Measurements from ENCODE around the gene TMEM179B. TPM values are rescaled to one million over a fixed set of nuclear protein-coding genes. Genes with fewer than 3 reads are reported as not detected.
A peak's percentile ranks its signal among the peaks of the same experiment; 100 is the strongest.

The TMEM179B gene
- total and polyA plus RNA-seq, 2 of the 13 experiments (the other 11 are each of a cell fraction or from before 2014, with no cell fraction given) = 24.8 to 25.7 TPM

DNA sequence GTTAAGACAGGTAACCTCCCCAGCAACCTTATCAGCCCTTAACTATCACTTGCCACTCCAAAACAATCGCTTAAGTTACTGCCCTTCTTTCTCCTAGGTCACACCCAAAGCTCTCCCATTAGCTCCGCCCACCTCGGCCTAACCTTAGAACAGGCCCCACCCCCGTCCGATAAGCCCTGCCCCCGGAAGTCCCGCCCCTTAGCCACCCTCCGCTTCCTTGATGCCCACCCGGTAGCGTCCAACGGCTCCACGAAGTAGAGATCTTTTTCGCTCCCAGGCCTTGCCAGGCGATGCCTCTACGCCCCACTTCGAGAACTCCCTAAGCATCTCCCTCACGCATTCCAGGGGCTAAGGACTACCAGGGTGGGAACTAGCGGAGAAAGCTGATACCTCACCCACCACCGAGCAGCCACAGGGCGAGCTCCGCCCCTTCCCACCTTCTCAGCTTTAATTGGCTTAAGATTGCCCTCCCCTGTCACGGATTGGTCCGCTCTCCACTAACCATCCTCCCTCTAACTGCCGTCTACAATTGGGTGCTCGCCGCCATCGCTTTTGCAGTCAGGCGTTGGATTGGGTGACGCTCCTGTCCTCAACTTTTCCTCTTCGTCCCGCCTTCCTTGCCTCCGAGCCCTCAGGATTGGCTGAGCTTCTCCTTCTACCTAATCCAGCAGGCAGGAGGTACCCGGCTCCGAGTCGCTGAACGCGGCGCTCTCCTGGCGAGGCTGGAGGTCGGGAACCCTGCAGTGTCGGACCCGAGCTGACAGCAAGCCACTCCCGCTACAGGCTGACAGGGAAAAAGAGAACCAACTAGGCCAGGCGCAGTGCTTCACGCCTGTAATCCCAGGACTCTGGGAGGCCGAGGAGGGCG lies 33.2 kb upstream of the TMEM179B start, which contains the start of gene ZBTB3 (continued):
- TF ChIP-seq MED1 (CRISPR knock-in tag; IDR thresholded peaks at IDR 0.05) = no peak
- TF ChIP-seq, protein P1, sequence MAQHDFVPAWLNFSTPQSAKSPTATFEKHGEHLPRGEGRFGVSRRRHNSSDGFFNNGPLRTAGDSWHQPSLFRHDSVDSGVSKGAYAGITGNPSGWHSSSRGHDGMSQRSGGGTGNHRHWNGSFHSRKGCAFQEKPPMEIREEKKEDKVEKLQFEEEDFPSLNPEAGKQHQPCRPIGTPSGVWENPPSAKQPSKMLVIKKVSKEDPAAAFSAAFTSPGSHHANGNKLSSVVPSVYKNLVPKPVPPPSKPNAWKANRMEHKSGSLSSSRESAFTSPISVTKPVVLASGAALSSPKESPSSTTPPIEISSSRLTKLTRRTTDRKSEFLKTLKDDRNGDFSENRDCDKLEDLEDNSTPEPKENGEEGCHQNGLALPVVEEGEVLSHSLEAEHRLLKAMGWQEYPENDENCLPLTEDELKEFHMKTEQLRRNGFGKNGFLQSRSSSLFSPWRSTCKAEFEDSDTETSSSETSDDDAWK (CRISPR knock-in tag; IDR thresholded peaks at IDR 0.05) = no peak
- TF ChIP-seq, protein P2, sequence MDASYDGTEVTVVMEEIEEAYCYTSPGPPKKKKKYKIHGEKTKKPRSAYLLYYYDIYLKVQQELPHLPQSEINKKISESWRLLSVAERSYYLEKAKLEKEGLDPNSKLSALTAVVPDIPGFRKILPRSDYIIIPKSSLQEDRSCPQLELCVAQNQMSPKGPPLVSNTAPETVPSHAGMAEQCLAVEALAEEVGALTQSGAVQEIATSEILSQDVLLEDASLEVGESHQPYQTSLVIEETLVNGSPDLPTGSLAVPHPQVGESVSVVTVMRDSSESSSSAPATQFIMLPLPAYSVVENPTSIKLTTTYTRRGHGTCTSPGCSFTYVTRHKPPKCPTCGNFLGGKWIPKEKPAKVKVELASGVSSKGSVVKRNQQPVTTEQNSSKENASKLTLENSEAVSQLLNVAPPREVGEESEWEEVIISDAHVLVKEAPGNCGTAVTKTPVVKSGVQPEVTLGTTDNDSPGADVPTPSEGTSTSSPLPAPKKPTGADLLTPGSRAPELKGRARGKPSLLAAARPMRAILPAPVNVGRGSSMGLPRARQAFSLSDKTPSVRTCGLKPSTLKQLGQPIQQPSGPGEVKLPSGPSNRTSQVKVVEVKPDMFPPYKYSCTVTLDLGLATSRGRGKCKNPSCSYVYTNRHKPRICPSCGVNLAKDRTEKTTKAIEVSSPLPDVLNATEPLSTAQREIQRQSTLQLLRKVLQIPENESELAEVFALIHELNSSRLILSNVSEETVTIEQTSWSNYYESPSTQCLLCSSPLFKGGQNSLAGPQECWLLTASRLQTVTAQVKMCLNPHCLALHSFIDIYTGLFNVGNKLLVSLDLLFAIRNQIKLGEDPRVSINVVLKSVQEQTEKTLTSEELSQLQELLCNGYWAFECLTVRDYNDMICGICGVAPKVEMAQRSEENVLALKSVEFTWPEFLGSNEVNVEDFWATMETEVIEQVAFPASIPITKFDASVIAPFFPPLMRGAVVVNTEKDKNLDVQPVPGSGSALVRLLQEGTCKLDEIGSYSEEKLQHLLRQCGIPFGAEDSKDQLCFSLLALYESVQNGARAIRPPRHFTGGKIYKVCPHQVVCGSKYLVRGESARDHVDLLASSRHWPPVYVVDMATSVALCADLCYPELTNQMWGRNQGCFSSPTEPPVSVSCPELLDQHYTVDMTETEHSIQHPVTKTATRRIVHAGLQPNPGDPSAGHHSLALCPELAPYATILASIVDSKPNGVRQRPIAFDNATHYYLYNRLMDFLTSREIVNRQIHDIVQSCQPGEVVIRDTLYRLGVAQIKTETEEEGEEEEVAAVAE (CRISPR knock-in tag; IDR thresholded peaks at IDR 0.05; ENCODE audit: borderline replicate concordance) = 0 out of 2 replicates have a peak, but pooled peaks have one; percentile 38
- TF ChIP-seq ZNF567 (CRISPR knock-in tag; IDR thresholded peaks at IDR 0.05; ENCODE audit: borderline replicate concordance) = no peak
- no peak for TF ChIP-seq ZSCAN20 (CRISPR knock-in tag; IDR thresholded peaks at IDR 0.05; ENCODE audit: borderline replicate concordance)
- TF ChIP-seq, protein P3, sequence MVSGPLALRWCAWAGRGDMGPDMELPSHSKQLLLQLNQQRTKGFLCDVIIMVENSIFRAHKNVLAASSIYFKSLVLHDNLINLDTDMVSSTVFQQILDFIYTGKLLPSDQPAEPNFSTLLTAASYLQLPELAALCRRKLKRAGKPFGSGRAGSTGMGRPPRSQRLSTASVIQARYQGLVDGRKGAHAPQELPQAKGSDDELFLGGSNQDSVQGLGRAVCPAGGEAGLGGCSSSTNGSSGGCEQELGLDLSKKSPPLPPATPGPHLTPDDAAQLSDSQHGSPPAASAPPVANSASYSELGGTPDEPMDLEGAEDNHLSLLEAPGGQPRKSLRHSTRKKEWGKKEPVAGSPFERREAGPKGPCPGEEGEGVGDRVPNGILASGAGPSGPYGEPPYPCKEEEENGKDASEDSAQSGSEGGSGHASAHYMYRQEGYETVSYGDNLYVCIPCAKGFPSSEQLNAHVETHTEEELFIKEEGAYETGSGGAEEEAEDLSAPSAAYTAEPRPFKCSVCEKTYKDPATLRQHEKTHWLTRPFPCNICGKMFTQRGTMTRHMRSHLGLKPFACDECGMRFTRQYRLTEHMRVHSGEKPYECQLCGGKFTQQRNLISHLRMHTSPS (CRISPR knock-in tag; IDR thresholded peaks at IDR 0.05; ENCODE audit: low read depth) = no peak
- no peak for TF ChIP-seq TRIM24 (CRISPR knock-in tag; IDR thresholded peaks at IDR 0.05)
- no peak for TF ChIP-seq ZNF251 (CRISPR knock-in tag; IDR thresholded peaks at IDR 0.05)
- no peak for TF ChIP-seq HOXA5 (CRISPR knock-in tag; IDR thresholded peaks at IDR 0.05)
- TF ChIP-seq, protein P4, sequence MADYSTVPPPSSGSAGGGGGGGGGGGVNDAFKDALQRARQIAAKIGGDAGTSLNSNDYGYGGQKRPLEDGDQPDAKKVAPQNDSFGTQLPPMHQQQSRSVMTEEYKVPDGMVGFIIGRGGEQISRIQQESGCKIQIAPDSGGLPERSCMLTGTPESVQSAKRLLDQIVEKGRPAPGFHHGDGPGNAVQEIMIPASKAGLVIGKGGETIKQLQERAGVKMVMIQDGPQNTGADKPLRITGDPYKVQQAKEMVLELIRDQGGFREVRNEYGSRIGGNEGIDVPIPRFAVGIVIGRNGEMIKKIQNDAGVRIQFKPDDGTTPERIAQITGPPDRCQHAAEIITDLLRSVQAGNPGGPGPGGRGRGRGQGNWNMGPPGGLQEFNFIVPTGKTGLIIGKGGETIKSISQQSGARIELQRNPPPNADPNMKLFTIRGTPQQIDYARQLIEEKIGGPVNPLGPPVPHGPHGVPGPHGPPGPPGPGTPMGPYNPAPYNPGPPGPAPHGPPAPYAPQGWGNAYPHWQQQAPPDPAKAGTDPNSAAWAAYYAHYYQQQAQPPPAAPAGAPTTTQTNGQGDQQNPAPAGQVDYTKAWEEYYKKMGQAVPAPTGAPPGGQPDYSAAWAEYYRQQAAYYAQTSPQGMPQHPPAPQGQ (CRISPR knock-in tag; IDR thresholded peaks at IDR 0.05; ENCODE audit: borderline replicate concordance) = no peak
- TF ChIP-seq POLR2A (IDR thresholded peaks at IDR 0.05; ENCODE audit: insufficient read depth in 1 of 2, low read depth in 2 of 2, low read length in 2 of 2) = peak; percentile 83 to 88
- peak; percentile 70 for TF ChIP-seq ATF1 (CRISPR knock-in tag; IDR thresholded peaks at IDR 0.05)
- TF ChIP-seq ZNF33A (CRISPR knock-in tag; IDR thresholded peaks at IDR 0.05; ENCODE audit: borderline replicate concordance) = no peak
- 0 out of 2 replicates have a peak, but pooled peaks have one; percentile 27 for TF ChIP-seq KLF9 (CRISPR knock-in tag; IDR thresholded peaks at IDR 0.05; ENCODE audit: low read depth)
- no peak for TF ChIP-seq NPAS2 (CRISPR knock-in tag; IDR thresholded peaks at IDR 0.05; ENCODE audit: borderline replicate concordance)
- no peak for TF ChIP-seq FOXK2 (IDR thresholded peaks at IDR 0.05)
- TF ChIP-seq, protein P5, sequence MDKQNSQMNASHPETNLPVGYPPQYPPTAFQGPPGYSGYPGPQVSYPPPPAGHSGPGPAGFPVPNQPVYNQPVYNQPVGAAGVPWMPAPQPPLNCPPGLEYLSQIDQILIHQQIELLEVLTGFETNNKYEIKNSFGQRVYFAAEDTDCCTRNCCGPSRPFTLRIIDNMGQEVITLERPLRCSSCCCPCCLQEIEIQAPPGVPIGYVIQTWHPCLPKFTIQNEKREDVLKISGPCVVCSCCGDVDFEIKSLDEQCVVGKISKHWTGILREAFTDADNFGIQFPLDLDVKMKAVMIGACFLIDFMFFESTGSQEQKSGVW (CRISPR knock-in tag; IDR thresholded peaks at IDR 0.05; ENCODE audit: borderline replicate concordance) = no peak
- TF ChIP-seq ZNF468 (CRISPR knock-in tag; IDR thresholded peaks at IDR 0.05) = no peak
